Heart left ventricle (tissue), 16 donors: ENCODE data around the gene CYGB. TPM values are rescaled to one million over a fixed set of nuclear protein-coding genes. Genes with fewer than 3 reads are reported as not detected.

Experiments
- ATAC-seq, 4 donors: fragments of 200-7000 bp; cut with Tn5 transposase; one replicate each; pipeline ENCODE4 v1.9.1; 2020 to 2022; ENCODE audit warnings: moderate library complexity in 4 of 4, mild to moderate bottlenecking in 3 of 4, moderate number of reproducible peaks in 1 of 4
- DNase-seq, 5 donors: peaks; one replicate each; pipeline ENCODE4 v3.0.0-alpha.2; 2020
- H3K27ac ChIP-seq, 12 donors: fragments of 200-600 bp; sonication (generic) in 4 of 12; one replicate each; pipeline versions ENCODE4 v1.5.0 to v1.8.0; 2016 to 2022; ENCODE audit warnings: mild to moderate bottlenecking in 2 of 12
- H3K27me3 ChIP-seq, 9 donors: fragments of 200-600 bp; sonication (generic) in 2 of 9; one replicate each; pipeline versions ENCODE4 v1.5.1 to v1.8.0; 2016 to 2022; ENCODE audit warnings: mild to moderate bottlenecking in 3 of 9
- H3K36me3 ChIP-seq, 9 donors: fragments of 200-600 bp; sonication (generic) in 2 of 9; one replicate each; pipeline versions ENCODE4 v1.5.0 to v1.8.0; 2018 to 2022; ENCODE audit warnings: mild to moderate bottlenecking in 2 of 9
- H3K4me1 ChIP-seq, 12 donors: fragments of 200-600 bp; sonication (generic) in 4 of 12; one replicate each; pipeline versions ENCODE4 v1.5.0 to v1.8.0; 2016 to 2022; ENCODE audit warnings: mild to moderate bottlenecking in 3 of 12
- H3K4me3 ChIP-seq, 12 donors: fragments of 200-600 bp; sonication (generic) in 4 of 12; one replicate each; pipeline versions ENCODE4 v1.5.0 to v1.8.0; 2017 to 2022; ENCODE audit warnings: mild to moderate bottlenecking in 9 of 12, moderate library complexity in 4 of 12
- H3K9me3 ChIP-seq, 12 donors: fragments of 200-600 bp; sonication (generic) in 4 of 12; one replicate each; pipeline versions ENCODE4 v1.5.0 to v1.8.0; 2016 to 2022; ENCODE audit warnings: mild to moderate bottlenecking in 1 of 12
- POLR2A ChIP-seq, 2 donors: fragments of 450-650 bp; IDR thresholded peaks; one replicate each; pipeline ENCODE4 v1.6.1; 2017; ENCODE audit warnings: antibody characterized with exemption in 2 of 2, mild to moderate bottlenecking in 2 of 2, moderate library complexity in 2 of 2
- WGBS, 4 donors: extraction: QIAGEN DNeasy Blood & Tissue Kit in 2 of 4; methylation state at CpG; one replicate each; pipeline versions ENCODE4 v1.1.5 to v1.1.7; 2013 to 2018; 5-methylcytosine and 5-hydroxymethylcytosine counted together
- intact Hi-C, 10 donors: fragments of 100-400 bp; cut with DNase I; formaldehyde crosslinking; loops; one replicate each; pipeline versions ENCODE4 v1.11.1 to v1.14.2; 2022
- polyA plus RNA-seq, 2 donors: library from polyadenylated mRNA; stranded (reverse); fragments of 200-250 nt; gene quantifications; one replicate each; pipeline ENCODE4 v1.2.3, GENCODE V29; 2013
- total RNA-seq, 9 donors: library from RNA; depleted of rRNA in 2 of 9; stranded (reverse); fragments of >200 nt in 2 of 9; fragmentation: NEBNext Ultra II Directional in 3 of 9; extraction: Animal tissue kit (Norgen Biotek cat#: 25700) in 3 of 9; gene quantifications; one replicate each; pipeline versions ENCODE4 v1.1.0 to v1.2.4, GENCODE V29; 2016 to 2023
- TF ChIP-seq, protein P1 (sequence below), 12 donors: fragments of 200-600 bp; sonication (generic) in 4 of 12; IDR thresholded peaks; one replicate each; pipeline versions ENCODE4 v1.5.0 to v1.8.0; 2018 to 2022; ENCODE audit warnings: antibody characterized with exemption in 12 of 12, mild to moderate bottlenecking in 5 of 12
- donor health status: ischemic (EF 13 %, LVEDD 7.1; RV severe dilation, severe dysfunction).
- donor health status: healthy with polysubstance abuse.
- donor health status: DM: no; HTN: yes; CAD: no.
- donor health status: DM: no; HTN: no; CAD: no.
- donor health status: ischemic (EF 25% LVEDD 6.9; RV normal size, moderate dysfunction).
- donor health status: ischemic (EF 25% LVEDD 5.7; RV mildly dilated, moderate dysfunction).
- donor health status: healthy.
- donor health status: DM: yes; HTN: yes; CAD: no.
- donor health status: ischemic (EF 35%, LVEDD 5.7; RV mildly dilated, moderate dysfunction).
- donor health status: nonischemic (EF 11% LVEDD 7.7; RV severe dilation, severe dysfunction).
- donor health status: DM: yes; HTN: yes; CAD: no.
- donor health status: PGD.
- donor health status: ischemic (EF 29% LVEDD 5.4; RV normal size, mild dysfunction).
- donor health status: nonischemic (EF 23%, LVEDD 6.1; RV moderate dilation, normal function).

Gene CYGB
- total and polyA plus RNA-seq, 11 donors = 11.8 to 37.9 (median 21.9) TPM

DNA sequence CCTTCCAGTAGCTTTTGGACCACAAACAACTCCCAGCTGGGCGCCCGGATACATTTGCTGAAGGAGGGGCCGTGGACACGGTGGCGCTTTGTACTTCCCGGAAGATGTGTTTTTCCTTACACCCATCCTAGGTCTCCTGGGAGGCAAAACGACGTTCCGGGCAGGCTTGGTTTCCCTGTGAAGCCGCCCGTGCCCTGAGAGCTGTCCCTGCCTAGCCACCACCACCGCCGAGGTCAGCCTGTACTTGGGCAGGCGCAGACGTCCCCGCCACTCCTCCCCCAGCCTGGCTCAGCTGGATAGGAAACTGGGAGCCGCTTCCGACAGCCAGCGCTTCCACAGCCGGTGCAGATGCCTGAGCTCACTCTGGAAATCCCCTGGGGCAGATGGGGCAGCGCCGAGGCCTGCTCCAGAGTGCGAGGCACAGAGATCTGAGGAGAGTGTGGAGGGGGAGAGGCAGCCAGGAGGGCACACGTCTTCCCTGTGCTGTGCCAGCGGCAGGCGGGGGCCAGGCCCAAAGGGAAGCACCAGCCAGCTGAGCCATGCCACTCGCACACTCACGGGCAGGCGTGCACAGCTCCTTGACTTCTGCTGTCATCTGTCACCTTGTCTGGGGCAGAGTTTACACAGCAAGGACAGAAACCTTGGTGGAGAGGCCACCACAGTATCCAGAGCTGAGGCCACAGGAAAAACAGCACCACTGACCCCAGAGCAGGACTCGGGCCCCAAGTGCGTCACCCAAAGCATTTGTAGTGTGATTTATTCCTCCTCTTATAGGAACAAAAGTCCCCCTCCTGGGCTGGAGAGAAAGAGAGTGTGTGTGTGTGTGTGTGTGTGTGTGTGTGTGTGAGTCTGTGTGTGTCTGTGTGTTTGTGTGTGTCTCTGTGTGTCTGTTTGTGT, 39.3 kb downstream of the CYGB start:
- peaks cover 0 to 5% (median 0%) of the 10 kb centered on the region in 9 donors for H3K36me3 ChIP-seq
- no peaks in the 10 kb centered on the region for H3K27me3 ChIP-seq
- intact Hi-C loops = loop anchor here in 1 of 10 donors (1.0 kb wide), 1 partner anchor 13 kb away; no protein-coding TSS in a partner anchor
- peak overlapping the region; percentile 70 to 98 (median 92) for H3K27ac ChIP-seq
- peak; percentile 87 to 94 (median 90) for DNase-seq
- peaks cover 10 to 93% (median 53%) of the 10 kb centered on the region in 12 donors for H3K4me1 ChIP-seq
- 13 to 22% (median 13%) methylated on average over 25 to 31 of the region's 31 CpGs for WGBS, 4 donors
- TF ChIP-seq POLR2A (IDR thresholded peaks at IDR 0.05) = peak in 1 of 2 donors; percentile 29
- TF ChIP-seq, protein P1, sequence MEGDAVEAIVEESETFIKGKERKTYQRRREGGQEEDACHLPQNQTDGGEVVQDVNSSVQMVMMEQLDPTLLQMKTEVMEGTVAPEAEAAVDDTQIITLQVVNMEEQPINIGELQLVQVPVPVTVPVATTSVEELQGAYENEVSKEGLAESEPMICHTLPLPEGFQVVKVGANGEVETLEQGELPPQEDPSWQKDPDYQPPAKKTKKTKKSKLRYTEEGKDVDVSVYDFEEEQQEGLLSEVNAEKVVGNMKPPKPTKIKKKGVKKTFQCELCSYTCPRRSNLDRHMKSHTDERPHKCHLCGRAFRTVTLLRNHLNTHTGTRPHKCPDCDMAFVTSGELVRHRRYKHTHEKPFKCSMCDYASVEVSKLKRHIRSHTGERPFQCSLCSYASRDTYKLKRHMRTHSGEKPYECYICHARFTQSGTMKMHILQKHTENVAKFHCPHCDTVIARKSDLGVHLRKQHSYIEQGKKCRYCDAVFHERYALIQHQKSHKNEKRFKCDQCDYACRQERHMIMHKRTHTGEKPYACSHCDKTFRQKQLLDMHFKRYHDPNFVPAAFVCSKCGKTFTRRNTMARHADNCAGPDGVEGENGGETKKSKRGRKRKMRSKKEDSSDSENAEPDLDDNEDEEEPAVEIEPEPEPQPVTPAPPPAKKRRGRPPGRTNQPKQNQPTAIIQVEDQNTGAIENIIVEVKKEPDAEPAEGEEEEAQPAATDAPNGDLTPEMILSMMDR (IDR thresholded peaks at IDR 0.05) = no peak
- ATAC-seq = peak; percentile 64 to 86 (median 78)
- H3K4me3 ChIP-seq = peak overlapping the region in 9 of 12 donors; percentile 11 to 85 (median 24)
- no peaks in the 10 kb centered on the region for H3K9me3 ChIP-seq

DNA sequence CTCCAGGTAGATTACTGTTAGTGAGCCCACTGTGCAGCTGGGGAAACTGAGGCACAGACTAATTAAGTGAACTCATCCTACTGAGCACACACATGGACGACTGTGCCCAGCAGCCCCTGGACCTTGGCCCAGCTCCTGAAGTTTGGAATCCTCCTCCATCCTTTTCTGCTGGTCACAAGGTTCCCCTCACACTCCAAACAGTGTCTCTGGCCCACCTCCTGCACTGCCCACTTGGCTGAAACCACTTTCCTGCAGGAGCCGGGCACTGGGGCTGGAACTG, 39.9 kb downstream of the CYGB start:
- H3K9me3 ChIP-seq = no peaks in the 10 kb centered on the region
- intact Hi-C loops = no loop called here
- peaks cover 0 to 5% (median 0%) of the 10 kb centered on the region in 9 donors for H3K36me3 ChIP-seq
- WGBS, 4 donors = 6 to 36% (median 21%) methylated on average over 2 of the region's 2 CpGs; no CpG with 5 or more reads in 1 of the 4 donors
- H3K27me3 ChIP-seq = no peaks in the 10 kb centered on the region
- H3K4me1 ChIP-seq = peaks cover 10 to 94% (median 58%) of the 10 kb centered on the region in 12 donors
- ATAC-seq (no peak), DNase-seq (no peak)
- H3K4me3 ChIP-seq = peak overlapping the region in 7 of 12 donors; percentile 18 to 40 (median 28)
- TF ChIP-seq, protein P1 (IDR thresholded peaks at IDR 0.05) = no peak
- TF ChIP-seq POLR2A (IDR thresholded peaks at IDR 0.05) = no peak
- peak overlapping the region; percentile 70 to 98 (median 92) for H3K27ac ChIP-seq

DNA sequence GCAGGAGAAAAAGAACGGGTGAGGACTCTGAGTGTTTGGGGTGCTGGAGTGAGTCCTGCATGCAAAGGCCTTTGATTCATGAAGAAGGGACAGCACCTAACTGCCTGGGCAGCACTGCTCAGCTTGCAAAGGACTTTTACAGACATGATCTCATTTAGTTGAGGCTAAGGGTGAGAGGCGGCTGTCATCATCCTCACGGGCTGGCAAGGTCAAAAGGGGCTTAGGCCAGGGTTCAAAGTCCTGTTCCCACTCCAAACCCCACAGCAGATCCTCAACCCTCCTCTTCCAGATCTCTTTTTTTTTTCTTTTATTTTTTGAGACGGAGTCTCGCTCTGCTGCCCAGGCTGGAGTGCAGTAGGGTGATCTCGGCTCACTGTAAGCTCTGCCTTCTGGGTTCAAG, 41.0 kb downstream of the CYGB start:
- Histone ChIP-seq H3K4me1 (peaks cover 12 to 94% (median 59%) of the 10 kb centered on the region in 12 donors), H3K27me3 (no peaks in the 10 kb centered on the region), H3K4me3 (no peak overlapping the region), H3K9me3 (no peaks in the 10 kb centered on the region), H3K36me3 (peaks cover 0 to 5% (median 0%) of the 10 kb centered on the region in 9 donors), H3K27ac (peak overlapping the region in 3 of 12 donors; percentile 87 to 98 (median 93))
- no peak for ATAC-seq
- WGBS, 4 donors = 90 to 98% (median 92%) methylated on average over 6 of the region's 6 CpGs
- DNase-seq = no peak
- TF ChIP-seq, protein P1 (IDR thresholded peaks at IDR 0.05) = no peak
- TF ChIP-seq POLR2A (IDR thresholded peaks at IDR 0.05) = no peak
- intact Hi-C loops = no loop called here

DNA sequence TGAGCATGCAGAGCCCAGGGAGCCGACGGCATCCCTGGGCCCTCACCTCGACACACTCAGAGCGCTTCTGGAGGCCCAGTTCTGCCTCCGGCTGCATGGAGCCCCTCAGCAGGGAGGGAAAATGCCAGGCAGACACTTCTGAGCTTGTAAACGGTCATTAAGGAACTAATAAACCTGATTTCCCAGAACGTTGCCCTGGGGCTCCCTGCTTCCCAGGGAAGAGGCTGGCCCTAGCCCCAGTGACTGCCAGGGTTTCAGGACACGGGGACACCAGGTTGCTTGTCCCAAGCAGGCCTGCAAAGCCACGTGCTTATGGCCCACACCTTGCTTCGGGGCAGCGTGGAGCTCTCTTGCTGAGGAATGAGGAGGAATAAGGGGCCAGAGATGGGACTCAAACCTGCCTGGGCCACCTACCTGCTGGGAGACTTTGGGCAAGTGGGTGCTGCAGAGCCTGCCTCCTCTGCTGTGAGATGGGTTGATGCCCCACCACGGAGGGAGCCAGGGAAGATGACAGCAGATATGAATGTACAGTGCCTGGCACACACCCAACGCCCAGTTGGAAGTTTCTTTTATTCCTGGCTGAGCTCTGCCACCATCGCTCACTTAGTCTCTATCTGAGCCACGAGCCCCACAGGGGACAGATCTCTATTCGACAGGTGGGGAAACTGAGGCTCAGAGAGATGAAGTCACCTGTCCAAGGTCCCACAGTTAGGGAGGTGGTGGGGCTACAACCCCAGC, 41.7 kb downstream of the CYGB start:
- ATAC-seq (no peak), DNase-seq (no peak)
- peaks cover 0 to 5% (median 0%) of the 10 kb centered on the region in 9 donors for H3K36me3 ChIP-seq
- H3K27ac ChIP-seq = peak overlapping the region in 2 of 12 donors; percentile 18 to 98
- H3K4me1 ChIP-seq = peaks cover 12 to 99% (median 59%) of the 10 kb centered on the region in 12 donors
- TF ChIP-seq, protein P1 (IDR thresholded peaks at IDR 0.05) = no peak
- no peak for TF ChIP-seq POLR2A (IDR thresholded peaks at IDR 0.05)
- H3K27me3 ChIP-seq = no peaks in the 10 kb centered on the region
- intact Hi-C loops = no loop called here
- H3K9me3 ChIP-seq = no peaks in the 10 kb centered on the region
- no peak overlapping the region for H3K4me3 ChIP-seq
- WGBS, 4 donors = 77 to 85% (median 81%) methylated on average over 8 to 16 of the region's 16 CpGs
